Measurements from ENCODE around the gene COA3. TPM values are rescaled to one million over a fixed set of nuclear protein-coding genes. Genes with fewer than 3 reads are reported as not detected.

Gene COA3
- total RNA-seq, 1 experiment from 2014 or later = 48.8 TPM

DNA sequence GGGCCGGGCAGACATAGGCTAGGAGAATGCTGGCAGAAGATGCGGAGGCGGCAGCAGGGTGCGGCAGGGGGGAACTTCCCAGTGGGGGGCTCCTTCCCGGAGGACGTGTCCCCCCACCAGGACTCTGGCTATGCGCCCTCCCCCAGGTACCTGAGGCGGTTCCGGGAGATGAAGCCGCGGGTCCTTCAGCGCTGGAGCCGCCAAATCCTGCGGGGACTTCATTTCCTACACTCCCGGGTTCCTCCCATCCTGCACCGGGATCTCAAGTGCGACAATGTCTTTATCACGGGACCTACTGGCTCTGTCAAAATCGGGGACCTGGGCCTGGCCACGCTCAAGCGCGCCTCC, 14.7 kb downstream of the COA3 start:
- ChIA-PET CTCF (no interaction called here), POLR2A (no interaction called here)
- Histone ChIP-seq H3K27me3 (ENCODE audit: control insufficient read depth, insufficient read depth, low read length) (no peaks in the 10 kb centered on the region), H3K27ac (ENCODE audit: low read length) (no peak overlapping the region), H3K4me1 (ENCODE audit: control insufficient read depth, insufficient read depth, low read length) (peaks cover 19% of the 10 kb centered on the region), H3K4me3 (ENCODE audit: low read depth in 2 of 2, low read length in 2 of 2) (no peak overlapping the region), H3K9me3 (ENCODE audit: control insufficient read depth, insufficient read depth, low read depth, low read length) (no peaks in the 10 kb centered on the region), H3K36me3 (ENCODE audit: control insufficient read depth, insufficient read depth, low read length) (no peaks in the 10 kb centered on the region)
- TF ChIP-seq SIN3A (IDR thresholded peaks at IDR 0.05; ENCODE audit: borderline replicate concordance, insufficient read depth, low read depth, low read length) (no peak), POLR2AphosphoS5 (IDR thresholded peaks at IDR 0.05; ENCODE audit: low read depth, low read length) (no peak), TCF7L2 (IDR thresholded peaks at IDR 0.05; ENCODE audit: low read depth, low read length) (no peak)
- TF ChIP-seq, protein P1, sequence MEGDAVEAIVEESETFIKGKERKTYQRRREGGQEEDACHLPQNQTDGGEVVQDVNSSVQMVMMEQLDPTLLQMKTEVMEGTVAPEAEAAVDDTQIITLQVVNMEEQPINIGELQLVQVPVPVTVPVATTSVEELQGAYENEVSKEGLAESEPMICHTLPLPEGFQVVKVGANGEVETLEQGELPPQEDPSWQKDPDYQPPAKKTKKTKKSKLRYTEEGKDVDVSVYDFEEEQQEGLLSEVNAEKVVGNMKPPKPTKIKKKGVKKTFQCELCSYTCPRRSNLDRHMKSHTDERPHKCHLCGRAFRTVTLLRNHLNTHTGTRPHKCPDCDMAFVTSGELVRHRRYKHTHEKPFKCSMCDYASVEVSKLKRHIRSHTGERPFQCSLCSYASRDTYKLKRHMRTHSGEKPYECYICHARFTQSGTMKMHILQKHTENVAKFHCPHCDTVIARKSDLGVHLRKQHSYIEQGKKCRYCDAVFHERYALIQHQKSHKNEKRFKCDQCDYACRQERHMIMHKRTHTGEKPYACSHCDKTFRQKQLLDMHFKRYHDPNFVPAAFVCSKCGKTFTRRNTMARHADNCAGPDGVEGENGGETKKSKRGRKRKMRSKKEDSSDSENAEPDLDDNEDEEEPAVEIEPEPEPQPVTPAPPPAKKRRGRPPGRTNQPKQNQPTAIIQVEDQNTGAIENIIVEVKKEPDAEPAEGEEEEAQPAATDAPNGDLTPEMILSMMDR (IDR thresholded peaks at IDR 0.05) = no peak
- TF ChIP-seq, protein P2, sequence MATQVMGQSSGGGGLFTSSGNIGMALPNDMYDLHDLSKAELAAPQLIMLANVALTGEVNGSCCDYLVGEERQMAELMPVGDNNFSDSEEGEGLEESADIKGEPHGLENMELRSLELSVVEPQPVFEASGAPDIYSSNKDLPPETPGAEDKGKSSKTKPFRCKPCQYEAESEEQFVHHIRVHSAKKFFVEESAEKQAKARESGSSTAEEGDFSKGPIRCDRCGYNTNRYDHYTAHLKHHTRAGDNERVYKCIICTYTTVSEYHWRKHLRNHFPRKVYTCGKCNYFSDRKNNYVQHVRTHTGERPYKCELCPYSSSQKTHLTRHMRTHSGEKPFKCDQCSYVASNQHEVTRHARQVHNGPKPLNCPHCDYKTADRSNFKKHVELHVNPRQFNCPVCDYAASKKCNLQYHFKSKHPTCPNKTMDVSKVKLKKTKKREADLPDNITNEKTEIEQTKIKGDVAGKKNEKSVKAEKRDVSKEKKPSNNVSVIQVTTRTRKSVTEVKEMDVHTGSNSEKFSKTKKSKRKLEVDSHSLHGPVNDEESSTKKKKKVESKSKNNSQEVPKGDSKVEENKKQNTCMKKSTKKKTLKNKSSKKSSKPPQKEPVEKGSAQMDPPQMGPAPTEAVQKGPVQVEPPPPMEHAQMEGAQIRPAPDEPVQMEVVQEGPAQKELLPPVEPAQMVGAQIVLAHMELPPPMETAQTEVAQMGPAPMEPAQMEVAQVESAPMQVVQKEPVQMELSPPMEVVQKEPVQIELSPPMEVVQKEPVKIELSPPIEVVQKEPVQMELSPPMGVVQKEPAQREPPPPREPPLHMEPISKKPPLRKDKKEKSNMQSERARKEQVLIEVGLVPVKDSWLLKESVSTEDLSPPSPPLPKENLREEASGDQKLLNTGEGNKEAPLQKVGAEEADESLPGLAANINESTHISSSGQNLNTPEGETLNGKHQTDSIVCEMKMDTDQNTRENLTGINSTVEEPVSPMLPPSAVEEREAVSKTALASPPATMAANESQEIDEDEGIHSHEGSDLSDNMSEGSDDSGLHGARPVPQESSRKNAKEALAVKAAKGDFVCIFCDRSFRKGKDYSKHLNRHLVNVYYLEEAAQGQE (IDR thresholded peaks at IDR 0.05; ENCODE audit: insufficient read depth in 1 of 2, low read depth in 2 of 2, low read length in 1 of 2) = no peak
- ATAC-seq (no peak), DNase-seq (ENCODE audit: low read depth, low spot score) (no peak)
- BruUV-seq (replicated peaks) = no TSS peak
- intact Hi-C loops (cut with micrococcal nuclease; ENCODE audit: unreplicated experiment) (no loop called here), in situ Hi-C loops (cut with HindIII; ENCODE audit: low pct_unique_long_range_greater_than_20kb, low sequenced_read_pairs) (no loop called here)

DNA sequence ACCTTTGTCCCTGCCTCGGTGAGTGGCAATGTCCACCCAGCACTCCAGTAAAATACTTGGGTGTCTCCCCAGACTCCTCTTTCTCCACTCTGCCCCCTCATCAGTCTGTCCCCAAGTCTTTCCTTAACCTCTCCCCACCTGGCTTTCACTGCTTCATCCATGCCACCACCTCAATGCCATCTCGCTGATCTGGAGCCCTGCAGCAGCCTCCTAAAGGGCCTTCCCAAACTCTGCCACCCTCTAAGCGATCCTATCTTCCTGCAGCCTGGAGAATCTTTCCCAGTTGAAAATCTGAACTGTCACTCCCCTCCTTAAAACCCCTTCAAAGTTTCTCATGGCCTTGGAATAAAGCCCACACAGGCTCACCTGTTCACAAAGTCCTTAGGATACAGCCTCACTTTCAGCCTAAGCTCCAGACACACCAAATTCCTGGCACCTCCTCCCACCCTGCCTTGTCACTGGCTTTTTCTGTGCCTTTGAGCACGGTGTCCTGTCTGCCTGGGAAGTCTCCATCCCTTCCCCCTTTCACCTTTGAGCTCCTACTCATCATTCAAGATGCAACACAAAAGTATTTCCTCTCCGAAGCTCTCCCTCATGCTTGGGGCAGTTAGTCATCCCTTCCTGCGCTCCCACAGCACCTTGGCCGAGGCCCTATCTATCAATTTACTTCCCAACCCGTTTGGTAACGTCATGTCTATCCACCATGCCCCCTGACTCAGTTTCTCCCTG, 15.3 kb downstream of the COA3 start:
- H3K4me3 ChIP-seq (ENCODE audit: low read depth in 2 of 2, low read length in 2 of 2) = no peak overlapping the region
- no peaks in the 10 kb centered on the region for H3K36me3 ChIP-seq (ENCODE audit: control insufficient read depth, insufficient read depth, low read length)
- no peak overlapping the region for H3K27ac ChIP-seq (ENCODE audit: low read length)
- DNase-seq (ENCODE audit: low read depth, low spot score) (no peak), ATAC-seq (no peak)
- TF ChIP-seq, protein P2 (IDR thresholded peaks at IDR 0.05; ENCODE audit: insufficient read depth in 1 of 2, low read depth in 2 of 2, low read length in 1 of 2) = no peak
- no peak for TF ChIP-seq SIN3A (IDR thresholded peaks at IDR 0.05; ENCODE audit: borderline replicate concordance, insufficient read depth, low read depth, low read length)
- TF ChIP-seq TCF7L2 (IDR thresholded peaks at IDR 0.05; ENCODE audit: low read depth, low read length) = no peak
- TF ChIP-seq POLR2AphosphoS5 (IDR thresholded peaks at IDR 0.05; ENCODE audit: low read depth, low read length) = no peak
- TF ChIP-seq, protein P1 (IDR thresholded peaks at IDR 0.05) = no peak
- ChIA-PET CTCF (no interaction called here), POLR2A (no interaction called here)
- no peaks in the 10 kb centered on the region for H3K9me3 ChIP-seq (ENCODE audit: control insufficient read depth, insufficient read depth, low read depth, low read length)
- in situ Hi-C loops (cut with HindIII; ENCODE audit: low pct_unique_long_range_greater_than_20kb, low sequenced_read_pairs) = no loop called here
- peaks cover 19% of the 10 kb centered on the region for H3K4me1 ChIP-seq (ENCODE audit: control insufficient read depth, insufficient read depth, low read length)
- no TSS peak for BruUV-seq (replicated peaks)
- H3K27me3 ChIP-seq (ENCODE audit: control insufficient read depth, insufficient read depth, low read length) = no peaks in the 10 kb centered on the region
- intact Hi-C loops (cut with micrococcal nuclease; ENCODE audit: unreplicated experiment) = no loop called here

Data from Panc1 (cell line).